Measurements from ENCODE around the gene YBEY. TPM values are rescaled to one million over a fixed set of nuclear protein-coding genes. Genes with fewer than 3 reads are reported as not detected.

Gene YBEY
- total RNA-seq, 1 donor from 2014 or later = 9.0 TPM

DNA sequence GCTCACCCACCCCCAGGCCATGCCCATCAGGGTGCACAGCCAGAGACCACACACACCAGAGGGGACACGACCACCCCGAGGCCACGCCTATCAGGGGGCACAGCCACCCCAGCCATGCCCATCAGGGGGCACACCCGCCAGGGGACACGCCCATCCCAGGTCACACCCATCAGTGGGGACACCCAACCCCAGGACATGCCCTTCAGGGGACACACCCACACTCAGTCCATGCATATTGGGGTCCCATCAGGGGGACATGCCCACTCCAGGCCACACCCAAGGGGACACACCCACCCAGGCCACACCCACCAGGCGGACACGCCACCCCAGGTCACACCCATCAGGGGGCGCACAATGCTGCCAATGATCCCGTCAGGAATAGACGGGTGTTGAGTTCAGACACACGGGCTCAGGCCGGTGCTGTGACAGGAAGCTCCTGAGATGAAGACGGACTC lies 21.4 kb upstream of the YBEY start:
- no peak for DNase-seq (ENCODE audit: low read depth)

DNA sequence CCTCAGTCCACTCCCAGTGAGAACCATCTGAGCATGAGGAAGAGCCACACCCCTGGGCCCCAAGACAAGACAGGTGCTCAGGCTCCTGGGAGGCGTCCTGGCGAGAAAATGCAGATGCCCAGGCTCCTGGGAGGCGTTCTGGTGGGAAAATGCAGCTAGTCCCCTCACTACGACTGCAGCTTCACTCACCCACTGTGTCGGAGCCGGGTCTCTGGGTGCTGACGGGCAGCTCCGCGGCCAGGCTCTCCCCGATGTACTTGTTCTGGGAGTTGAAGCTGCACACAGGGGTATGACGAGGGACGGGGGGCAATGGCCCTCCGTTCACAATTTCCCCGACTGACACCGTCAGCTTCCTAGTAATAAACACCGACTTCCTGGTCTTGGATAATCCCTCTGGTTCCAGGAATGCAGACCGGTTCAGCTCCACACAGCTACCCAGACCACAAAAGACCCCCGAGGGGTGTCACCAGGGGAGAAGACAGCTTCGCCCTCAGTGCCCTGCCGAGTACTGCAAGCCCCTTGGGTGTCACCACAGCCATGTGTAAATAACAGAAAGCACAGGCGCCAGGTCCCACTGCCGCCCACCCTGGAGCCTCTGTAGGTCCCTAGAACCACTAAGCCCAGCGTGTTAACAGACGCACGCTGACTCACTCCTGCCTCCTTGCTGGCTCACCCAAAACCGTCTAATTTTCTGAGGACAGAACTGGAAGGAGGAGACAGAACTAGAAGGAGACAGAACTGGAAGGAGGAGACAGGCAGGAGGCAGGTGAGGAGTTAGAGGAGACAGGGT lies 20.2 kb upstream of the YBEY start:
- no peak for DNase-seq (ENCODE audit: low read depth)

DNA sequence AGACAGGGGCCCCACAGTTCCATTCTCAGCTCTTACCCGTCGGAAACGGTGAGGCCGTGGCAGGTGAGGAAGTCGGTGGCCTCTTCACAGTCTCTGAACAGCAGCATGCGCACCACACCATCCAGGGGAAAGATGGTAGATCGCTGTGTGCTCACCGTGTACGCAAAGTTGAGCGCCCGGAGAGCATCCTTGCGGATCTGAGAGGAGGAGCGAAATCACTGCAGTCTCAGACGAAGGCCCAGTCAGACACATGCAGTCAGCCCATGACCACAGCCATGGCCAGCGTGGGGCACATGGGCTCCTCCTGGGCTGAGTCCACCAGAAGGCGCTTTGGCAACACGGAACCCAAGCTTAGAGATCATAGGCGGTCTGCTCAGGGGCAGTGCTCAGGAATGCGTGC lies 19.2 kb upstream of the YBEY start:
- no peak for DNase-seq (ENCODE audit: low read depth)

DNA sequence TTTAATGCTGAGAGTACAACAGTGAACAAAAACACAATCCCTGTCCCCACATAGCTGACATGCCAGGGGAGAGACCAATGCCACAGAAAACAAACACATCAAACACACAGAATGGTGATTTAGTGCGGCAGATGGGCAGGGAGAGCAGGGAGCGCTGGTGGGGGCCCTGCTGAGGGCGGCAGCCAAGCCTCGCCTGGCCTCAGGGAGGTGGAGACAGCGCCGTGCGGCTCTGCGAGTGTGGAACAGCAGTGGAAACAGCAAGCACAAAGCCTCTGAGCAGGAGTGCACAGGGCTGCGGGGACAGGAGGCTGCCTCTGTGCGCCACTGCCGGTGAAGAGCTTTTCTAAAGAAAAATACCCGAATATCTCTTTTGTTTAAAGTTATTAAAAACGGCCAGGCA lies 17.8 kb upstream of the YBEY start:
- no peak for DNase-seq (ENCODE audit: low read depth)

DNA sequence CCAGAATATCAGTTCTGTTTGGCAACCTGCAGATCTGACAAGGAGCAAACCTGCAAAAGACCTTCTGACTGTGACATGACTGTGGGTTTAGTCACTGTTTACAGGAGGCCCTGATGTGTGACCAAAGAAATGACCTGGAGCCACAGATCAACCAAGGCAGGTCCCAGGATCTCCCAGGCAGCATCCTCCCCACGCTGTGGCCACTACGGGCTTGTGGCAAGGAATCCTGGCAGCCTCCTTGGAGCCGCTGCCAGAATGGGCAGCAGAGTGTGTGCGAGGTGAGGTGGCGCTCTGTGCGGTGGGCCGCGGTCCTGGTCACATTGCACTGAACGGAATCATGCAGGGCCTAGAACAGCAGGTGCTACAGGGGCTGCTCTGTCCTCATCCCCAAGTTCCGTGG lies 16.7 kb upstream of the YBEY start:
- peak; percentile 97 for DNase-seq (ENCODE audit: low read depth)

DNA sequence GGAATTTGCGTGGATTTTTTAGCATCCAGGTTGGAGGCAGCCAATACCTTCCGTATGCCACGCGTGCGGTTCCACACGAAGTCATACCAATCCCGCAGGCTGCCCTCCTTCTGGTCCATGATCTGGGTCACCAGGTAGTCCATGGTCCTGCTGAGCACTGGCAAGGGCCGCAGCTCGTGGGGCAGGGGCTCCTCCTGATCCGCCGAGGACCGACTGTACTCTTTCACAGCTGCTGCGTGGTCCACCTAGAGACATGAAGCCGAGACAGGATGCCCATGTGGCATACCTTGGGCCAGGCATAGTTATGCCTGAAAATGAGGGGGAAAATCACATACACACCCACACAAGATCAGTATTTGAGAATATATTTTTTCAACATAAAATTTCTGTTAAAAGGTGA lies 12.8 kb upstream of the YBEY start:
- no peak for DNase-seq (ENCODE audit: low read depth)

DNA sequence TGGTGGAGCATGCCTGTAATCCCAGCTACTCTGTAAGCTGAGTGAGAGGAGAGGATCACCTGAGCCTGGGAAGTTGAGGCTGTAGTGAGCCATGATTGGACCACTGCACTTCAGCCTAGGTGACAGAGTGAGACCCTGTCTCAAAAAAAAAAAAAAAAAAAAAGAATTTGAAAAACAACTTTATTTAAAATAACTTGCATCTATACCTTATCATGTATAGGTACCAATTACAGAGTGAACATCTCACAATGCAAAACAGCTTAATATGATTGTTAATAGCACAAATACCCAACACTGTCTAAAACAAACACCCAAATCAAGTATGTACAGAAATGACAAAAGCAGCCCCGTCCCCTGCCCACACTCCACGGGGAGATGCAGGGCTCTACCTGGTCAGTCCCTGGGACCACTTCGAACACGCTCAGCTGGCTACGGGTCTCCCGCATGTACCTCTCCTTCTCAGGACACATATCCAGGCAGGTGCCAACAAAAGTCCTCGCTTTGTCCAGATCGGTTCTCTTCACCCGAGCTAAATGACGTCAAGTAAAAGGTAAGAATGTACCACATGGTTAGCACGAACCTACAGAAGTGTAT lies 11.2 kb upstream of the YBEY start:
- DNase-seq (ENCODE audit: low read depth) = no peak

DNA sequence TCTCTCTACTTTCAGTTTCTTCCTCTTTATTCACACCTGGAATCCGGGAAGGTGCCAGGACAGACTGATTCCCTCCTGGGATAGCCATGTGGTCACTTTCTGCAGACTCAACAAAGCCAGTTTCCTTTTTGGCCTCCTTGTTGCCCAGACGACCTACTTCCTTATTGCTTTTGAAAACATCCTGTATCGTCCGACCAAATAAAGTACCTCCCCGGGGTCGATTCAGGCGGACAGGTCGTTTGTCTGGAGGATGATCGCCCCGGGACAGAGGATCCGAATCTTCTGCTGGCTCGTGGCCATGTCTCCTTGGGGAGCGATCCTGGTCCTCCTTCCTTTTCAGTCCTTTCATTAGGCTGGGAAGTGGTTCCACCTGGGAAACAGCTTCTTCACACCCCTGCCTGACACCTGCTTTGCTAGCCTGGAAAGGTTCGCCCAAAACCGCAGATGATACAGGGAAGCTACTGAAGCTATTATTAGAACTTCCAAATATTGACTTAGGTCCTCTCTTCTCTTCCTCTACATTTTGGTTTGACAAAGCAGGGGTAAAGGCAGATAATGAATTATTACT lies 2.0 kb upstream of the YBEY start:
- no peak for DNase-seq (ENCODE audit: low read depth)

DNA sequence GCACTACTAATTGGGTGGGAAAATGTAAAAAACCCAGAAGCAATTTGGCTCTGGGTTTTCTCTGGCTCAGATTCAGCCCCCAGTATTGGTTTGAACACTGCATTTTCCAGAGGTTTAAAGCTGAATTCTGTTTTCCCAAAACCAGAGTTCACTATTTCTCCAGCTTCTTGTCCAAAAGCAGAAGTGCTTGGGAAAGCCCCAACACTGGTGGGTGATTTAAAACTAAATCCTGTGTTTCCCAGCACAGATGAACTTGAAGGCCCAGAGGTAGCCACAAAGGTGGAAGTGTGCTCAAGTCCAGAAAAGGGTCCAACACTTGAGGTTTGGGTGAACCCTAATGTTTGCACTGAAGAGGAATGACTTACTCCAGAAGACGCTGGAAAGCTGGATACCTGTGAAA lies 1.4 kb upstream of the YBEY start:
- no peak for DNase-seq (ENCODE audit: low read depth)

DNA sequence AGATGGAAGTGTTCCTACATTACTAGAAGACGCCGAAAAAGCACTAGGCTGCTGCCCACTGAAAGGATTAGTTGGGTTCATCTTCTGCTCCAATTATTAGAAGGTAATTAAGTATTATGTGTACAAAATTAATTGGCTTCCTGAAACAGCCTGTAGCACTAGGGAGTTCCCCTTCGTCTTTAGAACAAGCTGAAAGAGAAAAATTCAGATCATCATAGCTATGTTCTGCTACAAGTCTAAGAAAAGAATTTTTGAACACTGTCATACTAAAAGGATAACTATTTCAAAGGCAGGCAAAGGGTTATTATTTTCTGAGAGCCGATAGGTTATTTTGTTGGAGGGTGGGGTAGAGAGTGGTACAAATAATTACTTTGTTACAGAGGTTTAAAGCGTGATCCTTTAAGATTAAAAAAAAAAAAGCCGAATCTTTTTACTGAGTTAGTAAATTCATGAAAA lies 908 bp upstream of the YBEY start, which contains the start of gene MCM3AP:
Gene MCM3AP (minus strand): TSS at position 406 of the 456 bp plus-strand sequence. CDS start 325 bp downstream, at position 81.
- DNase-seq (ENCODE audit: low read depth) = no peak

DNA sequence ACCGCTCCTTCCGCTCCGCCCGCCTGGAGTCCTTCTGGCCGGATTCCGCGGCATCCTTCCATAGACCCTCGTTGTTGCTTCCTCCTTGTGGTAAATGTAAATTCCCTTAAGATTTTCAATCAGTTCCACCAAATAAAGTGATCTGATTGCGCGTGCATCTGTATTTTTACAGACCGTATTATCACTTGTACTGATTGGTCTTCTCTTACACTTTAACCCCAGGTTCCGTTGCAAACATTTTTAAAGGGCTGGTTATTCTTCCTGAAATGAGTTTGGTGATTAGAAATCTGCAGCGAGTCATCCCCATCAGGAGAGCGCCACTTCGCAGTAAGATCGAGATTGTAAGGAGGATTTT lies 483 bp downstream of the YBEY start:
- DNase-seq (ENCODE audit: low read depth) = peak; percentile 43

DNA sequence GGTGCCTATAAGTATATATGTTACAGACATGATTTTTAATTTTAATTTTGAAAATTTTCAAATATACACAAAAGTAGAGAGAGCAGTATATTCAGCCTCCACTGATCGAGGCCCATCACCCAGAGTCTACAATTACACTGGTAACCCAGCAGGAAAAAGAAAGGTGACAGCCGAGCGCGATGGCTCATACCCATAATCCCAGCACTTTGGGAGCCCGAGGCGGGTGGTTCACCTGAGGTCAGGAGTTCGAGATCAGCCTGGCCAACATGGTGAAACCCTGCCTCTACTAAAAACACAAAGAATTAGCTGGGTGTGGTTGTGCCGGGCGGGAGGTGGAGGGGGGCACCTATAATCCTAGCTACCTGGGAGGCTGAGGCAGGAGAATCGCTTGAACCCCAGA lies 1.4 kb downstream of the YBEY start:
- DNase-seq (ENCODE audit: low read depth) = no peak

DNA sequence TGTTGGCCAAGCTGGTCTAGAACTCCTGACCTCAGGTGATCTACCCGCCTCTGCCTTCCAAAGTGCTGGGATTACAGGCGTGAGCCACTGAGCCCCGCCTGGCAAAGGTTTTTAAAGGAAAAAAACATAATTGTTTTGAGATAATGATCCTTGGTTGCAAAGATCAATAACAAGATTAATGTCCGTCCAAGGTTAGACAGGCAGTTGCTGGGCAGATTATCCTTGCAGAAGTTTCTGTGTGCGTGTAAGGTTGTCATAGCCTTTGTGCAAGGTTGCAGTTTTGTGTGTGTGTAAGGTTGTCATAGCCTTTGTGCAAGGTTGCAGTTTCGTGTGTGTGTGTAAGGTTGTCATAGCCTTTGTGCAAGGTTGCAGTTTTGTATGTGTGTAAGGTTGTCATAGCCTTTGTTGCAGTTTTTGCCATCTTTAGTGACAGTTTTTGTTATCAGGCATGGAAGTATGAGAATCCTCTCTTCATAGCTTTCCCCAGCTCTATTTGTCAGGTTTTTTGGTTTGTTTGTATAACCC lies 3.6 kb downstream of the YBEY start:
- no peak for DNase-seq (ENCODE audit: low read depth)

DNA sequence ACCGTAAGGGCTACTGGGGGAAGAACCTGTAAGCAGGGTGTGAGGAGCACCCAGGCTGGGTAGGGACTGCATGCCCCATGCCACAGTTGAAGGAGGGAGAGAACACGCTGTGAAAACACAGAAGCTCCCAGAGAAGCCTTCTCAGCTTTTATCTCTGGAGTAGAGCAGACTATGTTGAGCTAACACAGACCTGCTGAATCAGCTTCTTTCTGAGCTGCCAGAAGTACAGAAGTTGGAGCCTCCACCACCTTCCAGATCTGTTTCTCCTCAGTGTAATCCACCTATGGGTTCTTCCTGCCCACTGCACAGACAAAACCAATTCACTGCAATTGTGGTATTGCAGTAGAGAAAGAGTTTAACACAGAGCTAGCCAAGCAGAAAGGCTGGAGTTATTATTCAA lies 5.4 kb downstream of the YBEY start:
- DNase-seq (ENCODE audit: low read depth) = no peak

DNA sequence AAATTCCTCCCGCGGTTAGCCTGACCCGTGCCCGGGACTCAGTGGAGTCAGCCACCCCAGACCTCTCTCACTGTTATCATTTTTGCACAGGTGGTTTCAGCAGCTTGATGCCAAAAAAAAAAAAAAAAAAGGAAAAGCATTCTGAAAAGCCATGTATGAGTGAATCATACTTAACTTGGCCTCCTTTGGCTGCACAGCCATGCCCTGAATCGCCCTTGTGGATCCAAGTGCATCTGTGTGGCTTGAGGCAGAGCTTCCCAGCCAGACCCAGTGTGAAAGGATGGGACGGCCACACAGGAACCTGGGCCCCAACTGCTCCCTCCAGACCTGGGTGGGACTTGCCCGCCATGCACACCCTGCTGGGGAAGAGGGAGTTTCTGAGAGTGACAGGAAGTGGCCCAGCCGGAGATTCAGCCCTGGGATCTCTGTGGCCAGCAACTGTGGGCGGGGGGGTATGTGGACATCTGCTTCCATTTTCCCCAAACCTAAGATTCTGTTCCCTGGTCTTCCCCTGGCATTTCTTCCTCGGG lies 8.6 kb downstream of the YBEY start:
- DNase-seq (ENCODE audit: low read depth) = peak; percentile 66

DNA sequence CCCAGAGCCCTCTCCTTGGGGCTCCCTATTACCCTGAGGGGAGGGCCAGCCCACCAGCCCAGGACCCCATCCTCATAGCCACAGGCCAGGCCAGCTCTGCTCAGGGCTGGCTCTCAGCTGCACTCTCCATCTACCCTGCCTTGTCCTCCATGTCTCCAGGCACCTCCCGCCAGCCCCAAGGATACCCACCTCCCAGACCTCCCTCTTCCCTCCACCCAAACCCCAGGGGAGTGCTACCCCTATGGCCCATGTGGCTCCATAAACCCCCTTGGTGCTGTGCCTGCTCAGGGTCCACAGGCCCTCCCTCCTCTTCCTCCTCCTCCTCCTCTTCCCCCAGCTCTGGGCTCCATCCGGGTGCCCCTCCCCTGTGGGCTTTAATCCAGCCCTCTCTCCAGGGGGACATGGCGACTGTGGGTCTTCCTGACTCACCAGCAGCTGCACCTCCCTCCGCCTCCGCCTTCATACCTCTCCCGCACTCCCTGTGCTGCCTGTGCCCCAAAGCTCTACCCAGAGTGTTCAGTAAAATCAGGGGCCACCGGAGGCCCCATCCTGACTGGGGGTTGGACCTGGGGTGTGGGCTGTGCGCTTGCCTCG lies 9.1 kb downstream of the YBEY start:
- DNase-seq (ENCODE audit: low read depth) = no peak

DNA sequence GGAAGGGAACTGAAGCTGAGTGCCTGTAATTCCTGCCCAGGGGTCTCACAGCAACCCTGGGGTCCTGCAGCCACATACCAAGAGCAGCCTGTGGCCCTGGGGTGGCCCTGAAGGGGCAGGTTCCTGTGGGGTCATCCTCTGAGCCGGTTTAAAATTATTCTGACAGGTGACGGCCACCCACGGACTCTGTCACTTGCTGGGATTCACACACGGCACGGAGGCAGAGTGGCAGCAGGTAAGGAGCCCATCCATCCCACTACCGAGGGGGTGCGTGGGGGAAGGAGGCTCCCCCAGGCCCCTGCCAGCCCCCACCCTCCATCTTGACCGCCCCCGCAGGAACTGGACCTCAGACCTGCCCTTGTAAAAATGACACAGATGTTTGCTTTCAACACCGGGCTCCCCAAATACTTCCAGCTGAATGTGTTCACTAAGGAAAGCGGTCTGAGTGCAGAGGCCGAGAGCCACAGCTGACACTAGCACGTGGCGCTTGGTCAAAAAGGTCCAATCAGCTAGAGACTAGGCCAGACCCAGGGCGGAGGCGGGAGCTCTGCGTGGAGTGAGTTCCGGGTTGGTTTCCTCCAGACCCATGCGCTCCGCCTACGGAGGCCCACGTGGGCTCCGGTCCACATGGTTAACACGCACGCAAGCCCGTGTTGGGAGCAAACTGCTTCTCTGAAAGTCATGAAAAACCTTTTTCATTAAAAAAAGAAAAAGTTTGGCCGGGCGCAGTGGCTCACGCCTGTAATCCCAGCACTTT lies 10.0 kb downstream of the YBEY start:
- peak; percentile 47 for DNase-seq (ENCODE audit: low read depth)

DNA sequence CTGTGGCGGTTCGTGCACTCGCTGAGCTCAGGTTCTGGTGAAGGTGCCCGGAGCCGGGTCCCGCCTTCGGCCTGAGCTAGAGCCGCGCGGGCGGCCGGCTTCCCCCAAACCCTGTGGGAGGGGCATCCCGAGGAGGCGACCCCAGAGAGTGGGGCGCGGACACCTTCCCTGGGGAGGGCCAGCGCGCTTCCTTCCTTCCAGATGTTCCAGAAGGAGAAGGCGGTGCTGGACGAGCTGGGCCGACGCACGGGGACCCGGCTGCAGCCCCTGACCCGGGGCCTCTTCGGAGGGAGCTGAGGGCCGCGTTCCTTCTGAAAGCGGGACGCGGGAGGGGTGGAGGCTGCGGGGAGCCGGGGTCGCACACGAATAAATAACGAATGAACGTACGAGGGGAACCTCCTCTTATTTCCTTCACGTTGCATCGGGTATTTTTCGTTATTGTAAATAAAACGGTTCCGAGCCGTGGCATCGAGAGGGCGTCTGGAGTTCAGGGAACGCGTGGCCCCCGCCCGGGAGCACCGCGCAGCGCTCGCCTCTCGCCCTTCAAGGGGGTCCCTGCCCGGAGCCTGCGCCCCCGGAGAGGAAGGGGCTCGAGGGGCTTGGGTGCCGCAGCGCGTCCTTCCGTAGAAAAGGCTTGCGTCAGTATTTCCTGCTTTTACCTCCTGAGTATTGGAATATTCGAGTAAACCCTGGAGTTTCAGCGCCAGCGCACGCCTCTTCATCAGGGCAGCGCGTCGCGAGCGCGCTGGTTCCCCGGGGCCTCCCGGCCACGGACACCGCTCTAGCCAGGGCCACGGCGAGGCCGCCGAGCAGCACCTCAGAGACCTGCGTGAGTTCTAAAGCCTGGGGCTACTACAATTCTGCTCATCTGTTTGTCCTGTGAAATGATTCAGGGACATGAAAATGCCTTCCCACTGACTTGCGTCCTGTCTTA lies 11.5 kb downstream of the YBEY start:
- no peak for DNase-seq (ENCODE audit: low read depth)

DNA sequence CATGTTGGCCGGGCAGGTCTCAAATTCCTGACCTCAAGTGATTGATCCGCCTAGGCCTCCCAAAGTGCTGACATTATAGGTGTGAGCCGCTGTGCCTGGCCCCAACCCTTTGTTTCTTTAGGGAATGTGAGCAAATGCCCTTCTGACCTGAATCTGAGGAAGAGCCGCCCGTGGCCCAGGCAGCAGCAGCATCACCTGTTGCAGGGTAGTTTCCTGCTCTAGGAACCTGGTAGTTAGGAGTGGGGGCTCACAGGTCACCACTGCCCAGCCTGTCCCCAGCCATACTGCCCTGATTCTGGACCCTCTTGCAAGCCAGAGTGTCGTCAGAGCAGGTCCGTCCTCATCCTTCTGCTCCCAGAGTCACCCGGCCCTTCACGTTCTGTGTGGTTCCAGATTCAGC lies 13.0 kb downstream of the YBEY start:
- DNase-seq (ENCODE audit: low read depth) = no peak

DNA sequence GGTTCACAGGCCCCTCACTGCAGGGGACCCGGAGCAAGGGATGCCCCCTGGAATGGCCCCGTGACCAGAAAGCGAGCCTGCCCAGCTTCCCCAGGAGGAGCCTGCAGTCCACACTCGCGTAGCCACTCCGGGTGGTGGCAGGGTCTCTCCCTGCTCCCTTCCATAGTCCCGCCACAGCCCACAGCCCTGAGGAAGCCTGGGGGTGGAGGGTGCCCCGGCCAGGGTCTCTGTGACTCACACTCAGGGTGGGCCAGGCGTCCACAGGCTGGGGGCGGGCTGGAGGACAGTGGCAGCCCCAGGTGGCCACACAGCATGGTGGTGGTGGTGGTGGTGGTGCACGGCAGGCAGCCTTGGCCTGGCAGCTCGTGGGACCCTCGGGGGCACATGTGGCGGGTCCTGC lies 15.6 kb downstream of the YBEY start:
- DNase-seq (ENCODE audit: low read depth) = no peak

Data from renal cortical epithelial cell (primary cell).